Endothelial cell of umbilical vein (primary cell): ENCODE measurements around the gene SCPEP1. TPM values are rescaled to one million over a fixed set of nuclear protein-coding genes. Genes with fewer than 3 reads are reported as not detected.

Source experiments
- BruUV-seq: library from RNA; stranded (reverse); fragments of 400-500 nt; replicated peaks from 2 replicates; lab custom pipeline; 2021; lab: Mats Ljungman, UMichigan
- CTCF ChIA-PET: fragments of 300-600, 350-600 bp; sonication (Branson Sonifier 250); formaldehyde crosslinking; loops from one replicate; lab custom pipeline; 2021; ENCODE audit warnings: antibody characterized with exemption, inconsistent platforms; lab: Charles Lee
- POLR2A ChIA-PET: fragments of 300-600, 350-600 bp; sonication (Branson Sonifier 250); formaldehyde crosslinking; loops from one replicate; lab custom pipeline; 2021; ENCODE audit warnings: antibody characterized with exemption, inconsistent platforms; lab: Charles Lee
- DNase-seq: peaks from one replicate; pipeline ENCODE4 v3.0.0-alpha.2; 2011; ENCODE audit warnings: low read depth, low spot score
- FAIRE-seq: peaks from 2 replicates; lab custom pipeline; 2011; peaks lifted over from hg19 to GRCh38; lab: Jason Lieb, UNC
- H2AFZ ChIP-seq: 2 replicates; pipeline ENCODE4 v1.6.0; 2012; ENCODE audit warnings: low read depth, low read length, control low read depth, inconsistent platforms
- H3K27ac ChIP-seq: 2 replicates; pipeline ENCODE4 v1.5.1; 2011; ENCODE audit warnings: low read depth, mild to moderate bottlenecking, control low read depth, low read length, moderate library complexity; ENCODE audit not compliant: insufficient read depth
- H3K27me3 ChIP-seq, 2 experiments: 2 replicates each; pipeline versions ENCODE4 v1.6.0 to v1.6.1; 2011; ENCODE audit warnings: low read length in 2 of 2, mixed read lengths in 1 of 2; ENCODE audit not compliant: control insufficient read depth in 2 of 2, insufficient read depth in 2 of 2
- H3K36me3 ChIP-seq, 2 experiments: 2 replicates in 1 of 2; 3 replicates in 1 of 2; pipeline ENCODE4 v1.5.1; 2011; ENCODE audit warnings: low read length in 2 of 2, mild to moderate bottlenecking in 1 of 2, moderate library complexity in 1 of 2; ENCODE audit not compliant: control insufficient read depth in 2 of 2, insufficient read depth in 2 of 2; ENCODE audit errors: extremely low read depth in 1 of 2
- H3K4me1 ChIP-seq: 3 replicates; pipeline ENCODE4 v1.5.1; 2011; ENCODE audit warnings: mild to moderate bottlenecking, low read length; ENCODE audit not compliant: control insufficient read depth, insufficient read depth; ENCODE audit errors: extremely low read depth
- H3K4me2 ChIP-seq: 2 replicates; pipeline ENCODE4 v1.6.1; 2011; ENCODE audit warnings: low read length, control low read depth, mixed read lengths; ENCODE audit not compliant: insufficient read depth
- H3K4me3 ChIP-seq, 3 experiments: fragments of 200-600 bp in 1 of 3; sonication (generic), shearing (Covaris generic) in 1 of 3; replicated peaks in 1 of 3; 2 replicates each; pipeline ENCODE4 v1.5.1; 2011 to 2016; ENCODE audit warnings: control low read depth in 3 of 3, low read length in 3 of 3, mild to moderate bottlenecking in 2 of 3, inconsistent platforms in 1 of 3, low read depth in 1 of 3, moderate library complexity in 1 of 3; ENCODE audit not compliant: insufficient read depth in 1 of 3
- H3K79me2 ChIP-seq: 2 replicates; pipeline ENCODE4 v1.6.0; 2012; ENCODE audit warnings: low read length, inconsistent platforms; ENCODE audit not compliant: control insufficient read depth, insufficient read depth
- H3K9ac ChIP-seq: replicated peaks from 2 replicates; pipeline ENCODE3; 2011; ENCODE audit warnings: low read length, control low read depth; ENCODE audit not compliant: insufficient read depth; ENCODE audit errors: extremely low read depth
- H3K9me1 ChIP-seq: replicated peaks from 3 replicates; pipeline ENCODE4 v1.6.0; 2011; ENCODE audit warnings: mild to moderate bottlenecking, low read length; ENCODE audit not compliant: control insufficient read depth, insufficient read depth; ENCODE audit errors: extremely low read depth
- H3K9me3 ChIP-seq: replicated peaks from 2 replicates; pipeline ENCODE4 v1.5.1; 2012; ENCODE audit warnings: low read length, inconsistent platforms; ENCODE audit not compliant: control insufficient read depth, insufficient read depth
- H4K20me1 ChIP-seq: replicated peaks from 2 replicates; pipeline ENCODE3; 2011; ENCODE audit warnings: mild to moderate bottlenecking, low read length; ENCODE audit not compliant: control insufficient read depth, insufficient read depth; ENCODE audit errors: extremely low read depth
- EZH2 ChIP-seq: IDR thresholded peaks from 2 replicates; pipeline ENCODE4 v1.6.1; 2012; ENCODE audit warnings: borderline replicate concordance, low read depth, mild to moderate bottlenecking, moderate library complexity, low read length, inconsistent platforms; ENCODE audit not compliant: severe bottlenecking
- FOS ChIP-seq: IDR thresholded peaks from 2 replicates; pipeline ENCODE4 v1.6.1; 2011; ENCODE audit warnings: mild to moderate bottlenecking, low read length, moderate library complexity, borderline replicate concordance; ENCODE audit not compliant: insufficient read depth
- GATA2 ChIP-seq: IDR thresholded peaks from 2 replicates; pipeline ENCODE4 v1.7.0; 2011; ENCODE audit warnings: low read depth, mild to moderate bottlenecking, moderate library complexity, mixed read lengths, low read length; ENCODE audit not compliant: insufficient read length, insufficient read depth
- JUN ChIP-seq: IDR thresholded peaks from 2 replicates; pipeline ENCODE4 v1.6.1; 2011; ENCODE audit warnings: borderline replicate concordance, low read depth; ENCODE audit not compliant: insufficient read length, insufficient read depth
- MYC ChIP-seq: IDR thresholded peaks from one replicate; pipeline ENCODE4 v1.6.1; 2011; ENCODE audit warnings: mild to moderate bottlenecking, low read depth, low read length
- POLR2A ChIP-seq: IDR thresholded peaks from 2 replicates; pipeline ENCODE4 v1.6.1; 2012; ENCODE audit warnings: low read depth, mild to moderate bottlenecking, control low read depth, low read length
- POLR2AphosphoS5 ChIP-seq: IDR thresholded peaks from 2 replicates; pipeline ENCODE4 v1.6.1; 2012; ENCODE audit warnings: low read depth, mild to moderate bottlenecking, control low read depth, low read length, moderate library complexity; ENCODE audit not compliant: insufficient read depth
- dilution Hi-C: fragments of 300-500 bp; cut with MboI; formaldehyde crosslinking; loops from one replicate; pipeline ENCODE4 v1.15.0; 2019; ENCODE audit warnings: low sequenced_read_pairs; ENCODE audit not compliant: extremely low pct_ligation_motif_present
- intact Hi-C: fragments of 100-400 bp; cut with micrococcal nuclease; formaldehyde crosslinking; loops from one replicate; pipeline ENCODE4 v1.10.0; 2022
- polyA plus RNA-seq, 4 experiments: library from polyadenylated mRNA; depleted of rRNA in 3 of 4; stranded (reverse) in 3 of 4; unstranded in 1 of 4; fragments of >200 nt; gene quantifications; 2 replicates each; pipeline versions ENCODE4 v1.2.1 to v1.2.3, GENCODE V29; 2011 to 2012; ENCODE audit warnings: missing spikeins in 1 of 4
- total RNA-seq: library from RNA; stranded (reverse); gene quantifications from 2 replicates; pipeline ENCODE4 v1.2.3, GENCODE V29; 2021
- TF ChIP-seq, protein P1 (sequence below), 2 donors: IDR thresholded peaks; 1 replicate in 1 of 2; 2 replicates in 1 of 2; pipeline ENCODE4 v1.5.1; 2011; ENCODE audit warnings: low read length in 2 of 2, mild to moderate bottlenecking in 2 of 2, moderate library complexity in 2 of 2, control low read depth in 1 of 2, inconsistent platforms in 1 of 2, low read depth in 1 of 2; ENCODE audit not compliant: insufficient read depth in 1 of 2; ENCODE audit errors: extremely low read depth in 1 of 2
- TF ChIP-seq, protein P2 (sequence below): IDR thresholded peaks from 2 replicates; pipeline ENCODE4 v1.6.1; 2011; ENCODE audit not compliant: insufficient read depth, insufficient read length

Gene SCPEP1
- total and polyA plus RNA-seq, 2 donors (not counting 3 experiments of a cell fraction or from before 2014, with no cell fraction given), result 38.6 to 43.6 TPM

- no TSS peak for BruUV-seq
- Histone ChIP-seq H4K20me1 (no peaks in the 10 kb centered on the region), H3K27ac (no peak overlapping the region), H3K4me2 (no peak overlapping the region), H3K27me3 (peaks cover 4 to 7% of the 10 kb centered on the region in 2 experiments), H3K36me3 (no peaks in the 10 kb centered on the region), H3K79me2 (no peaks in the 10 kb centered on the region), H2AFZ (no peak overlapping the region), H3K9ac (no peak overlapping the region), H3K9me1 (no peaks in the 10 kb centered on the region), H3K4me3 (no peak overlapping the region), H3K9me3 (no peaks in the 10 kb centered on the region), H3K4me1 (no peaks in the 10 kb centered on the region)
- TF ChIP-seq FOS (no peak), GATA2 (no peak), POLR2A (no peak), EZH2 (no peak), JUN (no peak), POLR2AphosphoS5 (no peak), MYC (no peak)
- TF ChIP-seq, protein P1, sequence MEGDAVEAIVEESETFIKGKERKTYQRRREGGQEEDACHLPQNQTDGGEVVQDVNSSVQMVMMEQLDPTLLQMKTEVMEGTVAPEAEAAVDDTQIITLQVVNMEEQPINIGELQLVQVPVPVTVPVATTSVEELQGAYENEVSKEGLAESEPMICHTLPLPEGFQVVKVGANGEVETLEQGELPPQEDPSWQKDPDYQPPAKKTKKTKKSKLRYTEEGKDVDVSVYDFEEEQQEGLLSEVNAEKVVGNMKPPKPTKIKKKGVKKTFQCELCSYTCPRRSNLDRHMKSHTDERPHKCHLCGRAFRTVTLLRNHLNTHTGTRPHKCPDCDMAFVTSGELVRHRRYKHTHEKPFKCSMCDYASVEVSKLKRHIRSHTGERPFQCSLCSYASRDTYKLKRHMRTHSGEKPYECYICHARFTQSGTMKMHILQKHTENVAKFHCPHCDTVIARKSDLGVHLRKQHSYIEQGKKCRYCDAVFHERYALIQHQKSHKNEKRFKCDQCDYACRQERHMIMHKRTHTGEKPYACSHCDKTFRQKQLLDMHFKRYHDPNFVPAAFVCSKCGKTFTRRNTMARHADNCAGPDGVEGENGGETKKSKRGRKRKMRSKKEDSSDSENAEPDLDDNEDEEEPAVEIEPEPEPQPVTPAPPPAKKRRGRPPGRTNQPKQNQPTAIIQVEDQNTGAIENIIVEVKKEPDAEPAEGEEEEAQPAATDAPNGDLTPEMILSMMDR (IDR thresholded peaks at IDR 0.05; ENCODE audit: extremely low read depth in 1 of 2, insufficient read depth in 1 of 2, low read depth in 1 of 2, low read length in 2 of 2), result no peak
- TF ChIP-seq, protein P2, sequence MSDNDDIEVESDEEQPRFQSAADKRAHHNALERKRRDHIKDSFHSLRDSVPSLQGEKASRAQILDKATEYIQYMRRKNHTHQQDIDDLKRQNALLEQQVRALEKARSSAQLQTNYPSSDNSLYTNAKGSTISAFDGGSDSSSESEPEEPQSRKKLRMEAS, result no peak
- intact Hi-C loops (no loop called here), dilution Hi-C loops (no loop called here)
- ChIA-PET CTCF (interaction anchor here (0.8 kb wide), 1 partner anchor 23 kb away, joined by 3 read pairs; no protein-coding TSS in a partner anchor), POLR2A (no interaction called here)
- FAIRE-seq (no peak), DNase-seq (no peak)
Observed at GRCh38 chr17:57032343-57032742, 54.4 kb downstream of the SCPEP1 start.
